AML-193 (cell line): ENCODE results near the gene AFF3.

Source experiments
- DNase-seq, 2 experiments: peaks; one replicate each; lab custom pipeline; 2025; lab: John Stamatoyannopoulos, UW

The AFF3 gene

DNA sequence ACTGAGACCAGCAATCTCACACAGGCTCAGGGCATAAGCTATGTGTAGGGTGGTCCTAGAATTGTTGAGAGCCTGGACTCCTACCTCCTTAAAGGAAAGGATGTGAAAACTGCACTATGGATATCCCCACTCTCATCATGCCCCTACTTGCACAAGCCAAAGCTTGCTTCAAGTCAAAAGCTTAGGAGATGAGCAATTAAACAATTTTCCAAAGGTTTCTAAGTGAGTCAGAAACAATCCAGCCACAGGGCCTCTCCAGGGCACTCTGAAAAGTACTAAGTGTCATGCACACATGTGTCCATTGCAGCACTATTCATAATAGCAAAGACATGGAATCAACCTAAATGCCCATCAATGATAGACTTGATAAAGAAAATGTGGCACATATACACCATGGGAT is 215.4 kb downstream of the AFF3 start:
- no peak for DNase-seq

DNA sequence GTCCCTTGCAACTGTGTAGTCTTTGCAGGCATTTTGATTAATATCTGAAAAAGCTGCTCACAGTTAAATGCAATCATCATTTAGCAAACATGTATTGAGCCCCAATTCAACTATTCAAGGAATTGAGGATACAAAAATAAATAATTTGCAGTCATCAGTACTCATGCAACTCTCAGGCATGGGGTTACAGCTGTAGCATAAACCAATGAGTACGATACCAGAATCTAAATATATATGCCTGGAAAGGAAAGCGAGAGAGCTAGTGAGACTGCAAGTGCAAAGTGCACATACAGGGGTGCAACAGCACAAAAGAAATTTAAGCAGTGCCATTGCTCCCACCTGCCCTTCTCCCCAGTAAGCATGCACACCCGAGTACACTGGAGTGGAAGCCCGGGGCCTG is 216.4 kb downstream of the AFF3 start:
- no peak for DNase-seq

DNA sequence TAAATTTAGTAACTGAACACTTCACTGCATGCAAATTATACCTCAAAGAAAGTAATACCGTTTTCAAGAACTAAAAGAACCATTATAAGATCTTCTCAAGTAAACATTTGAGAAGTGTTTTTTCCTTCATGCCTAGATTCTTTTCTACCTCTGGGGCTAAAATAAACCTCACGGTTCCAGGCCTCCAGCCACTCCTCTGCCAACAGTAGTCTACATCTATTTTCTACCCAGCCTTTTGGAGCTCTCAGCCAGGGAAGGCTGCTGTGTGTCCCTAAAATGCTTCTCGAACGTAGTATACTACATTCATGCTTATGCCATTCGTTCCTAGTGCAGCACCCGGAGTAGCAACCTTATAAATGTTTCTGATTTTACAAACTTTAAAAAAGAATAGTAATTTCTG is 219.7 kb downstream of the AFF3 start:
- no peak for DNase-seq

DNA sequence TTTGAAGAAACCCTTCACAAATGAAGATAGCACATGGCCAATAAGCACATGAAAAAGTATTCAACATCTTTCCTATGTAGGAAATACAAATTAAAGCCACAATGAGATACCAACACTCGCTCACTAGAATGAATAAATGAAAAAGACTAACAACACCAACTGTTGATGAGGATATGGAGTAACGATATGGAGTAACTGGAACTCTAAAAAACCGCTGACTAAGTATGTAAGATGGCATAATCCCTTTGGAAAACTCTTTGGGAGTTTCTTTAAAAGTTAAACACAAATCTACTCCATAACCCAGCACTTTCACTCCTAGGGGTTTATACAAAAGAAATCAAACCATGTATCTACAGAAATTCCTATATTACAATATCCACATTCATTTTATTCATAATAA is 220.5 kb downstream of the AFF3 start:
- DNase-seq = no peak

DNA sequence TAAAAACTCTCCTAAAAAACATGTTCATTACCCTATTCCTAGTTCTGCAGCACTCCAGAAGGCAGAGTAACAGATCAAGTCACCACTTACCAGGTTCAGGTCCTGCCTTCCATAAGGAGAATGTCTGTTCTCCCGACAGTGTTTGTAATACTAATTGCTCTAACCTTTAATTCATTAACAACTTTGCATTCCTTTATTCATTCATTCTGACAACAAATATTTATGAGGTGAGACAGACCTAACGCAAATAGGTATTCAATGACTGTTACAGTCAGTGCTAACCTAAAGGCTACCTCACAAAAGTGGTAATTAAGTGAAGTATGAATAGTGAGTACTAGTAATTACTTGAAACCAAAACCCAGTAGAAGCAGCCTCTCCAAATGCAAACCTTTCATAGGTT is 224.0 kb downstream of the AFF3 start:
- no peak for DNase-seq

DNA sequence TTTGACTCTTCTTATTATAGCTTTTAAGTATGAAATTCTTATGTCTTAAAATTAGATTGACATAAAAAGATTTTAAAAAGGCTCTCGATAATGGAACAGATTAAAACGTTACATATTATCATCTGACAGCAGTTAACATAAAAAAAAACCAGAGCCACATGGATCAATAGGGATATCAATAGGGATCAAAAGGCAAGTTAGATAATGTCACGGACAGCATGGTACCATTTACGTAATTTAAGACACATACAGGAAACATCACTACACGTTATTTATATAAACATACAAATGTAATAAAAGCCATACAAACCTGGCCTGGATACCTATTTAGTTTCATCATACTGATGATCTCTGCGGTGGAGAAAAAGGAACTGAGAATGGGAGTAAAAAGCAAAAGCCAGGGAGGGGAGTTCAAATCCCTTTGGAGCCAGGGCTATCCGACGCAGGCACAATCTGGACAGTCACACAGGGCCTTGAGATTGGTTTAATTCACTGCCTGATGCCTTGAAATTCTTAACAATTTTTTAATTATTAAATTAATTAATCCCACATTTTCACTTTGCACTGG is 227.2 kb downstream of the AFF3 start:
- DNase-seq = no peak

DNA sequence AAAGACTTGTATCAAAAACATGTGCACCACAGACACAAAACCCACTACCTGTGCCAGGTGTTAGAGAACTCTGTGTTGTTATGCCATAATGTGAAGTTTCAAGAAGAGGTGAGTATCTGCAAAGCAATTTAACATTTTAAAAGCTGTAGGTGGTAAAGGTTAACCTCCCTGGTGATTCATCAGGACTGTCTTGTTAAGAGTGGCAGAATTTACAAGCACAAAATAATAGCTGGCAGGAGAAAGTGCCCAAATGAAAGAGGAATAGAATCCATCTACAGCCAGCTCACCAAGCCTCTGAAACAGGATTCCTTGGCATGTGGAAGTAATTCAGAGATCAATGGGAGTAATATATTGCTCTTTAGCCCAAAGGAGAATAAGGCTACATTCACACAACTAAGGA is 230.7 kb downstream of the AFF3 start:
- no peak for DNase-seq

DNA sequence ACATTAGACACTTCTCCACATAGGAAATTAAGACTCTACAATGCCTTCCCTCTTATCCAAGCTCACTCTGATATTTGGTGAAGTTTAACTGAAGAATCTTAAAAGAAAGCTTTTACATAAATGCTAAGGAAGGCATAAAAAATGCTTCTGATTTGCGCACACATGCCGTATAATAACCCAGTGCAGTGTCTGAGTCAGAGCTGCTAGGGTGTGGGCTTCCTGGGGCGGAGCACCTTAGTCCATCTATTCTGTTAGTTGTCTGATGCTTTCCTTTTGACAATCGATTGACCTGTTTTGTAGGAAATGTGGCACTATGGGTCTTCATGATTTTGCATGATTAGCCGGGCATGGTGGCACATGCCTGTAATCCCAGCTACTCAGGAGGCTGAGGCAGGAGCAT is 231.5 kb downstream of the AFF3 start:
- DNase-seq = no peak

DNA sequence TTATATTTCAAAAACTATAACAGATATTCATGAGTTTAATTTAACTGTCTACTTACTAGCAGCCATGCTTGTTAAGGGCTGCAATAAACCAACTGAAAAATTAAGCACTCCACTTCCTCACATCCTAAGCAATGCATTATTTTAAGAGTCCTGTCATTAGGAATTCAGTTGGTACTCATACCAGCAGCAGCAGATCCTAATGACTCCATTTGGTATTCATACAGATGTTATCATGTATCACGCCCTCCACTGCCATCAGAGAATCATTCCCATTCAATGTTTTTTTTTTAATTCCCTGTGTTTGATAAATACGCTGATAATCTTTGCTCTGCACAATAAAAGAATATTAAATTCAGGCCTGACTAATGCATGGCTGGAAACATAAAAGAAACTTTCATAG is 236.8 kb downstream of the AFF3 start:
- DNase-seq = no peak

DNA sequence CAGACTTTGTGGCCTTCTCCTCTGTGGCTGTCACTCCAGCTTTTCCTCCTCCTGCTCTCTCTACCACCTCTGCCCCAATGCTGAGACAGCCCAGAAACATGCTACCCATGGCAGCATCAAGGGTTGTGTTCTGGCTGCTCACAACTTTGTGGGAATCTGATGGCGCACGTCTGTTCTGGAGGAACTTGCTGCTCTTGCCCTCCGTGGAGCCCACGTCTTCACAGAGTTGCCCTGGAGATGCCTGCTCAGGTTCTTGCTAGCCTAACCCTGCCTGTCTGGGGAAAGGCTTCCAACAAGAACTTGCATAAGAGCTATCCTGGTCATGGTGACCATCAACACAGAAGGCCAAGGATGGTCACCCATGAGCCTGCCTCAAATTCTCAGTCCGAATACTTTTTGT is 237.4 kb downstream of the AFF3 start:
- no peak for DNase-seq

DNA sequence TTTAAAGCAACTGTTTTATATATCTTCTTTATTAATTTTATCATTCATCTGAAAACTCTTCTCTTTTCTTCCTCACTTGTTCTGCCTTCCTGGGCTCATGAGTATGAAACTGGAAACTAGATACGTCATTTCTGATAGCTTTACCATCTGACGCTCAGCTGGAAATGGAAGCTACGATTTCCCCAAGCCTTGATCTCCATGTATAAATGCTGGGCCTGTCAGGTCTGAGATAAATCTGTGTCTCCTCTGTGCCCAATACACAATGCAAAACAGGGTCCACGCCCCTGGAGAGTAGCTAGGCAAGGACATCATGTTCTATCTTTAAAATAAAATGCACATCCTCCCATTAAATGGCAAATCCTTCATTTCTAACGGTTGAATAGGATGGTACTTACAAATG is 238.4 kb downstream of the AFF3 start:
- no peak for DNase-seq

DNA sequence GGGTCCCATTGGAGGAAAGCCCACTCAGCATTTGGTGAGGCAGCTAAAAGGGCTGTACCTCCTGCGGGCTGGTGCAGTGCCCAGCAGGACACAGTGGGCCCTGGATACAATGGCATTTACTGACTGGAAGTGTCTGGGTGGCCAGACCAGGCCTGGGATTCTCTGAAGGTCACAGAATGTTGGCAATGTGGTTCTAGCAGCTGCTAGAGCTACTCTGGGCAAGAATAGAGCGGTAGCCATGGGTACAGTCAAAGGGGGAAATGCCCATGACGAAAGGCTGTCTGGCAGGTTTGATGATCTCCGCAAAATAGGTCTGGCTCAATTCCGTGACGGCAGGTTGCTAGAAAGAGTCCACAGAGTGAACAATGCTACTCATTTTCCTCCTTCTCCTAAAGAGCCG is 241.8 kb downstream of the AFF3 start:
- DNase-seq = no peak

DNA sequence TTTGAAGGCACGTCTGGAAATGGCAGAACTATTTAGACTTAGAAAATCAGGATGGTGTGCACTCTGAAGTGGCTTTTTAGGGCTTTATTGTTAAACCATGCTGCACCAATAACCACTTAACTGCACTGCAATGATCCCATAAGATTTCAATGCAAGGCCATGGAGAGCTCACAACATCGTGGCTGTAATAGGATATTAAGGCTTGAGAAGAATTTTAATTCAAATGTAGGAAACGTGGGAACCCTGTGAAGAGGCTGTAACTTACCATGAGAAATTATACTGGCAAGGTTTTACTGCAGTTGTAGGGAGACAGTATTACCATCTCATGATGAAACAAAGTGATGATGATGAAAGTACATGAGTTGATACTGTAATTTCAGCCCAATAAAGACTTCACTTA is 242.5 kb downstream of the AFF3 start:
- DNase-seq = no peak

DNA sequence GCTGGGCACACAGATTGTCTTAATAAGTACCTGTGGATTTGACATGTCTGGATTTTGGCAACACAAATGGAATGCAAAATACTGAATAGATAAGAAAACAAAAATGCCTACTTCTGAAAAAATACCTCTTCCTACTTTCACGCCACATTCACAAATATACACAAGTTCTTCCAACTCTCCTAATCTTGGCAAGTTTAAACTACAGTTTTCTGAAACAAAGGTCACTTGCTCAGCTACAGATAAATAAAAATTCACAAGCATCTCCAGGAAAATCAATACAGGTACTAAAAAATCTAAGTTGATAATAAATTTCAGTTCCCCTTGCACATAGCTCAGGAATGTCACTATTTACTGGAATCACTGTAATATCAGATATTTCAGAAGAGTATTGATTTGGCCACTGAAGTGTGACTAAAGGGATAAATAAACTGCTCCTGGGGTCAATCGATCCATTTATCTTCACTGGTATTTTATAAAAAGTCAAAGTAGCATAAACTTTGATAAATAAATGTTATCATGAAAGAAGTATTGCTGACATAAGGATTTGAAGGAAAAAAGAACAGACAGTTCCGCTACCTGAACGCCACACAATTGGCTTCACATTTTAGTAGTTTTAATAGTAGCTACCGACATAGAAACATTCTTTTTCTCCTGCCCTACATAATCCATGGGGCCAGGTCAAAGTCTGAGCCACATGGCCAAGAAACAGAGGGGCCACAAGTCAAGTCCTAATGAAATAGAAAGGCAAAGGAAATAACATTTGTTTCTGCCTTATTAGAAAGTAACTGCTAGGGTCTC is 243.1 kb downstream of the AFF3 start:
- DNase-seq = no peak

DNA sequence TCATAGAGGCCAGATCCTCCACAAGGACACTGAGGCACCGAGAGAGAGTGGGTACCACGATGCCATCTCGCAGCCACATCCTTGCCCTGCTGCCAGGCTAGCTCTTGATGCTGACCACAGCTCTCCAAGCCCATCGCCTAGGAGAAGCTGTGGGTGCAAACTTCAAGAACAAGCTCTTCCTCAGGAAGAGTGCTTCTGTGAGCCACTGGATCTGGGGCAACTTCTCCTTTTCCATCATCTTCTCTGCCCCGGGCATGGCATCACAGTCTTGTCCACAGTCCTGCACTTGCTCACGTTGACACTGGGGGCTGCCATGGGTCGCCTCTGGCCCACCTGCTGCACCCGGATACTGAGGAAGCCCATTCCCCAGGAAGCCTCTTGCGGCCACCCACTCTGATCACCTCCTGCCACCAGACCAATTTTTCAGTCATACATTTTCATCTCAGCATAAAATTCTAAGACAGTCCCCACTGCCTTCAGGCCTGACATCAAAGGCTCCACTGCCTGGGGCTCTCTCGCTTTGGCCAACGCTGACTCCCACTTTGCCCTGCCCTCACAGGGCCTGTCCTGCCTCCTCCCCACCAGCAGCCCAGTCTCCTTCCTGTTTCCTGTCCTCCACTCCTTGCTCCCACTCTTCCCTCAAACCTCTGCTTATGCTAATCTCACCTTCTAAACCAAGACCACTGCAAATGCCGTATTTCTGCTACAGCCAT is 243.9 kb downstream of the AFF3 start:
- DNase-seq = no peak

DNA sequence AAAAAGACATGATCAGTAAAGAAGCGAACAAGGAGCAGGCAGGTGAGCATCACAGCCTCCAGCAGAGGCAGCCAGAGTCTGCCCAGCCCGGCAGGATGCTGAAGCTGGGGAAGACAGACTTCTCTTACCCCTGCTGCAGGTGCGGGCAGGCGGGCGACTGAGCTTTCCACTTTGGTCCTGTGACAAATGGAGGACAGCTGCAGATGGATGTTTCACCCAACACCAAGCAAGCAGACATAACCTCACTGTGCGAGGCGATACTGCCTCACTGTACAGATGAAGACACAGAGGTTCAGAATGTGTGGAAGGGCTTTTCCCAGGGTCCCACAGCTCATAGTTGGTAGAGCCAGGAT is 251.0 kb downstream of the AFF3 start:
- no peak for DNase-seq

DNA sequence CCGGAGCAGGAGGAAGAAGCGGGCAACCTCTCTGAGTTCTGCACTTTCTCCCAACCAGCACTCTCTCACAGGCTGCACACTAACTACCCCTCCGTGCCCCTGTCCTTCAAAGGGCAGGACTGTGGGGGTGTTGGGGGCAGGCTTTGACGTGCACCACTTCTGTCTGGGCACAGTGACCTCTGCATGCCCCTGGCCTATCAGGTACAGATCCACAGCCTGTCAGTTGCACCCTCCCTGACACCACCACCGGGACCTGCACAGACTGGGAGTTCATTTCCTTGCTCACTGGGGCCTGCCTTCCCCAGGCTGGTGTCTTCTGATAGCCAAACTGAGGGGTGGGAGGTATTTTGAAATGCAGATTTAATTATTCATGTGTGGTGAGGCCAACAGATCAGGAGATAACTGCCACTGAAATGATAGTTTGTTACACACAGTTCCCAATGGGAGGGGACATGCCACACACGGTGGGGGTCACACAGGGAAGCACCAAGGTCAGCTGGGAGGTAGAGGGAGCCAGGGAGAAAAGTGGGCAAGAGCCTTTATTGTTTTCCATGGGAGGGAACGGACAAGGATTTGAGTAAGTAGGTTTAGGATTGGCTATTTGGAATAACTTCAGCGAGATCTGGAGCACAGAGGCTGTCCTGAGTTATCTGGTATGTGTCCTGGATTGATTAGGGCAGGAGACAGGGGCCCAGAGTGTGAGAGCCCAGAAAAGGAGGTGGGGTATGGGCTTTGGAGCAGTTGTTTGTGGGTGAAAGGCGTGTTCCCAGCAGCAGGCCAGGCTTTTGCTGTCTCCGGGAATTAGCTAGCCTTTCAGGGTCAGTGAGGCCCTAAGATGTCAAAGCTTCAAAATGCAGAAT is 251.6 kb downstream of the AFF3 start:
- DNase-seq = no peak

DNA sequence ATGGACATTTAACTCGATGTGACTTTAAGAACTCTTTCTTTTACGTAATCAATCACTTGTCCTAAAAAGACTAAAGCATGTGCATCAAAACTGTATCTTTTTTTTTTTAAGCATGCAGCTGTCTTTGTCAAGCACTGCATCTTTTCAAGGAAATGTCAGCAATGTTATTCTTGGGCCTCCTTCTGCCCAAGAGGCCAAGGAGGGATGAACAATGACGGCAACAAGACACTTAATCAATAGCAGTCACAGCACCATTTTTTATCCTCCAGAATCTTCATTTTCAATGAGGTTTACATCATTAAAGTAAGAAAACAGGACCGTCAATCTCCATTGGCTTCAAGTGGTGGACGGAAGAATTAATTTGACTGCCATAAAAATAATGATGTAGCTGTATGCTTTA is 253.8 kb downstream of the AFF3 start:
- DNase-seq = no peak

DNA sequence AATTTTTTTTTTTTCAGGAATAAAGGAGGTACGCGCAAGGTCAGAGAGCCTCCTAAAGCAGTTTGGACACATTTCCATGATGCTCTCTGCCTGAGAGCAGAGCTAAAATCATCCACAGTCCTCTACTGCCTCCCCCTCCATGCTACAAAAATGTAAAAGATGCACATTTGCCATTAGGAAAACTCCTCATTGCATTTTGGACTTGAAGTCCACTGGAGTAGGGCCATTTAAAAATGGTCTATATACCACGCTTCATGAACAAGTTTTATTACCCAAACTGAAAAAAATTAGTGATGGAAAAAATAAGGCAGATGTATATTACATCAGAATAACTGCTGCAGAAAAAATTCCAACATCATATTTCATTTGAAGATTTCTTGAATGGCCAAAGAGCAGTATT is 256.0 kb downstream of the AFF3 start:
- DNase-seq = no peak

DNA sequence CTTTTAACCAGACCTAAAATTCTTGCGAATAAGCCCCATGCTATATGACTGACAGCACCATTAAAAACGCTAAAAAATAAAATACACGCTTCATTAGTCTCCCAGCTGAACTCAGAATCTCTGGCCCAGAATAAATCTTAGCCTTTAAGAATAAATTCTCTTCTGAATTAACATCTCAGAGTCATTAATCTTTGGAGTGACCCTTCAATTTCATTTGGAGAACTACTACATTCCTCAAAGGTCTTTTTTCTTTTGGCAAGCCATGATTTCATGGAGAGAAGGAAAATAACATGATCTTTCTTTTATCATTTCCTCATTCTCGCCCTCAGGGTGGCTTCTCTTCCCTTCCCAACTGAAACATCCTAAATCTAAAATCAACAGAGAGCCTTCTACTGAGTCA is 259.0 kb downstream of the AFF3 start:
- DNase-seq = no peak

DNA sequence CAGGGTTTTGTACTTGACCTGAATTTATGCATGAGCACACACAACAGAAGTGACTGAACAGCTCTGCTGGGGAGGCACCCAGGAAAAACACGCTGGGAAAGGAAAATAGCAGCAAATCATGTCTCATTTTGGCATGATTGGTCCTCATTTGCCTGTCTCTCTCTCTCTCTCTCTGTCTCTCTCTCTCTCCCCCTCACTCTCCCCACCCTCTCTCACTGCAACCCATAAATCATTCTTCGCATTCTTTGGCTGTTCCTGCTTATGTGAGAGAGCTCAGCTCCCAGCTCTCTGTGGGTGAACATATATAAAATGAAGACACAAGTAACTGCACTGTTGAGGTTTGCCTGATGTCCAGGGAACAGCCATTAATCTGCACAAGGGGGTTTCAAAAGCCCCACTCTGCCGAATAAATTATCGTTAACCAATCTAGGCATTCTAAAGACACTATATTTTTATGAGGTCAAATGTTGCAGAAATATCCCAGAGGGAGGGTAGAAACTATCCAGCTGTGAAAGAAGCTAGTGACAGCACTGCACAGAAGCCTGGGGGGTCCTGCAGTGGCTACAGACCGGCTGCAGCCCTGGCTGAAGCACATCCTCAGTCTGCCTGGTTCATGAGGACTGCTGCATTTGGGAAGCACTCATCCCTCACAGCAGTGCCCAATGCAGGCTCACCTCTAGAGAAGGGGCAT is 260.3 kb downstream of the AFF3 start:
- DNase-seq = no peak

DNA sequence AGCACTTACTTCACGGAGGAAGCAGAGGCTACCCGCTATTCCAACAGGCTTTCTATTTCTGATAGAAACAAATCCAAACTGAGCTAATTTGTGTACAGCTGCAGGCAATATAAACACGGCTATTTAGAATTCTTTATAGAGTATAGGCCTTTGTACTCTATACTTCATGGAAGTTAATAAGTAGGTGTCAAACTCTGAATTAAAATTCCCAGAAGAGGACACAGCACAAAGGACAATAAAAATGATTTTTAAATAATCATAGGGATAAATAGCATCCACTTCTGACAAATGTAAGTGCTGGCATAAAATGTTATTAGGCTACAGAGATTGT is 261.5 kb downstream of the AFF3 start:
- DNase-seq = no peak
